Body of pancreas (tissue), 4 donors: ENCODE measurements around the gene ACSM3. TPM values are rescaled to one million over a fixed set of nuclear protein-coding genes. Genes with fewer than 3 reads are reported as not detected.

Experiments used
- ATAC-seq: fragments of 150-250 bp; one replicate; pipeline ENCODE4 v1.9.1; 2016
- DNase-seq, 4 donors: peaks; one replicate each; pipeline ENCODE4 v3.0.0-alpha.2; 2019
- H3K27ac ChIP-seq, 4 donors: fragments of 200-600 bp; sonication (generic); 1 replicate in 3 of 4; 2 replicates in 1 of 4; pipeline versions ENCODE4 v1.5.1 to v1.6.1; 2016 to 2019; ENCODE audit warnings: mild to moderate bottlenecking in 1 of 4, mixed read lengths in 1 of 4, moderate library complexity in 1 of 4
- H3K27me3 ChIP-seq, 2 donors: fragments of 200-600 bp; sonication (generic); one replicate each; pipeline ENCODE4 v1.6.0; 2016; ENCODE audit warnings: mild to moderate bottlenecking in 1 of 2
- H3K36me3 ChIP-seq, 2 donors: fragments of 200-600 bp; sonication (generic); replicated peaks in 1 of 2; 2 replicates each; pipeline ENCODE4 v1.5.1; 2016; ENCODE audit warnings: low read depth in 2 of 2; ENCODE audit not compliant: insufficient read depth in 1 of 2
- H3K4me1 ChIP-seq: fragments of 200-600 bp; sonication (generic); one replicate; pipeline ENCODE4 v1.6.0; 2016
- H3K4me3 ChIP-seq, 2 donors: fragments of 200-600 bp; sonication (generic); 1 replicate in 1 of 2; 2 replicates in 1 of 2; pipeline ENCODE4 v1.5.1; 2016 to 2019
- H3K9me3 ChIP-seq, 3 donors: fragments of 200-600 bp; sonication (generic); 1 replicate in 2 of 3; 2 replicates in 1 of 3; pipeline ENCODE4 v1.5.1; 2016
- POLR2A ChIP-seq, 3 donors: fragments of 450-650 bp; IDR thresholded peaks; one replicate each; pipeline ENCODE4 v1.6.1; 2016; ENCODE audit warnings: antibody characterized with exemption in 3 of 3, mild to moderate bottlenecking in 2 of 3
- WGBS, 2 donors: methylation state at CpG; one replicate each; pipeline ENCODE4 v1.1.5; 2017; 5-methylcytosine and 5-hydroxymethylcytosine counted together
- intact Hi-C: fragments of 100-400 bp; cut with DNase I; formaldehyde crosslinking; loops from one replicate; pipeline ENCODE4 v1.15.1; 2023
- total RNA-seq, 2 donors: library from RNA; depleted of rRNA; stranded (reverse); fragments of >200 nt; gene quantifications; one replicate each; pipeline ENCODE4 v1.1.0, GENCODE V29; 2016
- TF ChIP-seq, protein P1 (sequence below), 7 experiments: fragments of 450-650 bp in 4 of 7; fragments of 200-600 bp in 3 of 7; sonication (generic) in 3 of 7; IDR thresholded peaks; one replicate each; pipeline ENCODE4 v1.5.1; 2016 to 2019; ENCODE audit warnings: antibody characterized with exemption in 7 of 7

Gene ACSM3
- total RNA-seq, 2 donors from 2014 or later, result 65.9 to 89.2 TPM

DNA sequence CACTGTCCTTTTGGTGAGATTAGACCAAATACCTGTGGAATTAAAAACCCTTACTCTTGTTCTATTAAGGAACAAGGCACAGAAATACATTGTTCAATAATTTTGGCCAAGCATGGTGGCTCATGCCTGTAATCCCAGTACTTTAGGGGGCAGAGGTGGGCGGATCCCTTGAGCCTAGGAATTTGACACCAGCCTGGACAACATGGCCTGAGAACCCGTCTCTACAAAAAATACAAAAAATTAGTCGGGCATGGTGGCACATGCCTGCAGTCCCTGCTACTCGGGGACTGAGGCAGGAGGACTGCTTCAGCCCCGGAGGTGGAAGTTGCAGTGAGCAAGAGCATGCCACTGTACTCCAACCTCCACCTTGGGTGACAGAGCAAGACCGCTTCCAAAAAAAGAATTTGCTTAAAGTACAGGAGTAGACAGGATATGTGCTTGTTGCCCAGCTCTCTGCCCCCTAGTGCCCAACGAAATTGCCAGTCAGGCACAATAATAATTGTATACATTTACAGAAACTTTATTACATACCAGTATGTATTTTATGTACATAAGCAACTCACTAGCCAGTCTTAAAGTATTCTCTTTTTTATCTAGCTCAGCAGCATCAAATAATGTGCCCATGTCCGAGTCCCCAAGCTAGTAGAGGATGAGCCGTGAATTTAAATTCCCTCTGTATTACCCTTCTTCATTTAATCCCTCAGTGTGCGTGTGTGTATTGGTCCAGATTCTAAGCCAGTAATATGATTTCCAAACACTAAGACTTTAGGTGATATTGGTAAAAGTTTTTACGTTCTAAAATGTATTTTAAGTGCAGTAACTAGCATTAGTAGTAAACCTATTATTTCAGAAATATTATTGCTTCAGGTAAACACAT lies 23.6 kb upstream of the ACSM3 start:
- no peaks in the 10 kb centered on the region for H3K27me3 ChIP-seq
- no peak for ATAC-seq
- intact Hi-C loops, result no loop called here
- peak; percentile 18 to 31 (median 21) for DNase-seq
- H3K27ac ChIP-seq, result peak overlapping the region; percentile 80 to 98 (median 92)
- peaks cover 12 to 14% of the 10 kb centered on the region in 2 donors for H3K36me3 ChIP-seq
- WGBS, 2 donors, result 15 to 18% methylated on average over 11 of the region's 11 CpGs
- H3K4me1 ChIP-seq, result peaks cover 35% of the 10 kb centered on the region
- peaks cover 0 to 4% (median 0%) of the 10 kb centered on the region in 3 donors for H3K9me3 ChIP-seq
- TF ChIP-seq, protein P1, sequence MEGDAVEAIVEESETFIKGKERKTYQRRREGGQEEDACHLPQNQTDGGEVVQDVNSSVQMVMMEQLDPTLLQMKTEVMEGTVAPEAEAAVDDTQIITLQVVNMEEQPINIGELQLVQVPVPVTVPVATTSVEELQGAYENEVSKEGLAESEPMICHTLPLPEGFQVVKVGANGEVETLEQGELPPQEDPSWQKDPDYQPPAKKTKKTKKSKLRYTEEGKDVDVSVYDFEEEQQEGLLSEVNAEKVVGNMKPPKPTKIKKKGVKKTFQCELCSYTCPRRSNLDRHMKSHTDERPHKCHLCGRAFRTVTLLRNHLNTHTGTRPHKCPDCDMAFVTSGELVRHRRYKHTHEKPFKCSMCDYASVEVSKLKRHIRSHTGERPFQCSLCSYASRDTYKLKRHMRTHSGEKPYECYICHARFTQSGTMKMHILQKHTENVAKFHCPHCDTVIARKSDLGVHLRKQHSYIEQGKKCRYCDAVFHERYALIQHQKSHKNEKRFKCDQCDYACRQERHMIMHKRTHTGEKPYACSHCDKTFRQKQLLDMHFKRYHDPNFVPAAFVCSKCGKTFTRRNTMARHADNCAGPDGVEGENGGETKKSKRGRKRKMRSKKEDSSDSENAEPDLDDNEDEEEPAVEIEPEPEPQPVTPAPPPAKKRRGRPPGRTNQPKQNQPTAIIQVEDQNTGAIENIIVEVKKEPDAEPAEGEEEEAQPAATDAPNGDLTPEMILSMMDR (IDR thresholded peaks at IDR 0.05), result peak in 6 of 7 experiments; percentile 15 to 41 (median 29)
- TF ChIP-seq POLR2A (IDR thresholded peaks at IDR 0.05), result no peak
- H3K4me3 ChIP-seq, result peak overlapping the region; percentile 93 to 100

GRCh38 chr16:20740901-20741521 lies 22.8 kb upstream of the ACSM3 start:
- peak overlapping the region; percentile 80 to 98 (median 92) for H3K27ac ChIP-seq
- peaks cover 8 to 14% of the 10 kb centered on the region in 2 donors for H3K36me3 ChIP-seq
- H3K4me3 ChIP-seq, result peak overlapping the region; percentile 93 to 100
- intact Hi-C loops, result no loop called here
- H3K9me3 ChIP-seq, result peaks cover 0 to 4% (median 0%) of the 10 kb centered on the region in 3 donors
- H3K27me3 ChIP-seq, result no peaks in the 10 kb centered on the region
- TF ChIP-seq POLR2A (IDR thresholded peaks at IDR 0.05), result peak in 1 of 3 donors; percentile 0
- TF ChIP-seq, protein P1 (IDR thresholded peaks at IDR 0.05), result no peak
- DNase-seq, result peak; percentile 91 to 93 (median 92)
- WGBS, 2 donors, result 0 to 1% methylated on average over 14 to 31 of the region's 36 CpGs
- ATAC-seq, result peak; percentile 88
- peaks cover 32% of the 10 kb centered on the region for H3K4me1 ChIP-seq

DNA sequence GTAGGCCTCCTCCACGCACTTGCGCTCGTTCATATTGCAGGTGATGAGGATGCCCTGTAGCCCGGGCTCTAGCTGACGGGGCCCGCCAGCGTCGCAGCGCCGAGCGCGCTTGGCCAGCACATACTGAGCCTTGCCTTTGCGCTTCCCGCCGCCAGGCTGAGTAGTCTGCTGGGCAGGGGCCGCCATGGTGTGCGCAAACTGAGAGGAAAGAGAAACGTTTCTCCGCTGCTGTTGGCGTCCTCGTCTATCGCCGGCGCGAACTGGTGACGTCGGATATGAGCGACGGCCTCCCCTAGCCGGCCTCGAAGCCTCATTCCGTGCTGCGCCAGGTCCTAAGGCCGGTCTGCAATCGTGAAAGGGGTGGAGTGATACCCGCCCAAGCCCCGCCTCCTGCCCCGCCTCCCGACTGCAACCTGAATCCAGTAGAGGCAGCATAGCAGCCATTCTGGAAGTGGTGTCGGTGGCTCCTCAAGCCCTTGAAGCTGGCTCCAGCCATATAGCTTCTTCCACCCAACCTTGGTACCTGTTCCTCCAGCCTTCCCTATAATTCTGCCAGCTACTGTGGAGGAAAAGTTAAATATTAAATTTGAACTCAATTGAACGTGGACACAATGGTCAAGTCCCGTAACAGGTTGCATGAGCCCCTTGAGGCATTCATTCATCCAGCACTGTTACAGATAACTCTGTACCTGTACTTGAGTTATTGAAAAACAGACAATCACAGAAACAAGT lies 22.1 kb upstream of the ACSM3 start, which contains the start of gene THUMPD1:
THUMPD1 (minus strand) TSS at position 265 of the 732 bp plus-strand sequence; CDS start at position 186, 79 bp downstream.
- ATAC-seq (peak; percentile 96), DNase-seq (peak; percentile 98 to 99 (median 98))
- Histone ChIP-seq H3K36me3 (peaks cover 4 to 10% of the 10 kb centered on the region in 2 donors), H3K4me3 (peak within 1 kb of the TSS; percentile 93 to 100), H3K27ac (peak within 1 kb of the TSS; percentile 80 to 98 (median 92)), H3K9me3 (peaks cover 0 to 4% (median 3%) of the 10 kb centered on the region in 3 donors), H3K4me1 (peaks cover 32% of the 10 kb centered on the region), H3K27me3 (no peaks in the 10 kb centered on the region)
- TF ChIP-seq POLR2A (IDR thresholded peaks at IDR 0.05), result peak; percentile 64 to 92 (median 92)
- TF ChIP-seq, protein P1 (IDR thresholded peaks at IDR 0.05), result peak in 4 of 7 experiments; percentile 21 to 32 (median 26)
- intact Hi-C loops, result no loop called here
- 1 to 2% methylated on average over 10 to 40 of the region's 42 CpGs for WGBS, 2 donors

- H3K27ac ChIP-seq, result no peak overlapping the region
Observed at GRCh38 chr16:20743591-20743990, 20.2 kb upstream of the ACSM3 start.

More at GRCh38 chr16:20743591-20743990, 20.2 kb upstream of the ACSM3 start:
- Histone ChIP-seq H3K36me3 (peaks cover 0 to 3% of the 10 kb centered on the region in 2 donors), H3K4me3 (no peak overlapping the region), H3K27me3 (no peaks in the 10 kb centered on the region), H3K4me1 (peaks cover 28% of the 10 kb centered on the region), H3K9me3 (peaks cover 0 to 13% (median 0%) of the 10 kb centered on the region in 3 donors)
- ATAC-seq (no peak), DNase-seq (no peak)
- intact Hi-C loops, result no loop called here
- TF ChIP-seq, protein P1 (IDR thresholded peaks at IDR 0.05), result no peak
- no peak for TF ChIP-seq POLR2A (IDR thresholded peaks at IDR 0.05)
